GM12891 (cell line): ENCODE data around the gene MYO6.

Experiments
- DNase-seq: peaks from one replicate; pipeline ENCODE4 v3.0.0; 2011; ENCODE audit warnings: low spot score; ENCODE audit not compliant: insufficient read length
- FAIRE-seq: peaks from 2 replicates; lab custom pipeline; 2011; peaks lifted over from hg19 to GRCh38; lab: Jason Lieb, UNC
- PAX5 ChIP-seq: IDR thresholded peaks from 2 replicates; pipeline ENCODE4 v1.6.1; 2011; ENCODE audit warnings: low read length, moderate library complexity, mild to moderate bottlenecking; ENCODE audit not compliant: insufficient read depth, severe bottlenecking
- POLR2A ChIP-seq: IDR thresholded peaks from 2 replicates; pipeline ENCODE4 v1.6.1; 2011; ENCODE audit warnings: low read depth, low read length, control low read depth
- POLR2AphosphoS5 ChIP-seq: IDR thresholded peaks from 2 replicates; pipeline ENCODE4 v1.6.1; 2011; ENCODE audit warnings: low read depth, low read length, control low read depth
- POU2F2 ChIP-seq: IDR thresholded peaks from 2 replicates; pipeline ENCODE4 v1.6.1; 2011; ENCODE audit warnings: low read depth, mild to moderate bottlenecking, control low read depth, low read length, moderate library complexity
- SPI1 ChIP-seq: IDR thresholded peaks from 2 replicates; pipeline ENCODE4 v1.6.1; 2011; ENCODE audit warnings: low read depth, low read length, control low read depth
- TAF1 ChIP-seq: IDR thresholded peaks from 2 replicates; pipeline ENCODE4 v1.6.1; 2011; ENCODE audit warnings: low read depth, low read length, control low read depth

The MYO6 gene

GRCh38 chr6:75947935-75948334, 198.9 kb downstream of the MYO6 start:
- TF ChIP-seq PAX5 (no peak), POLR2A (no peak), POU2F2 (no peak), TAF1 (no peak)
- FAIRE-seq (no peak), DNase-seq (no peak)

- TF ChIP-seq SPI1 (no peak), POLR2A (no peak), PAX5 (no peak)
- no peak for FAIRE-seq
- DNase-seq, result no peak
These were observed 203.1 kb downstream of the MYO6 start for GRCh38 chr6:75952128-75952527.

GRCh38 chr6:75963569-75963968, 214.5 kb downstream of the MYO6 start:
- TF ChIP-seq POLR2A (no peak), PAX5 (no peak), SPI1 (no peak), TAF1 (no peak), POU2F2 (no peak), POLR2AphosphoS5 (no peak)
- FAIRE-seq, result no peak
- no peak for DNase-seq

GRCh38 chr6:75968143-75968542, 219.1 kb downstream of the MYO6 start:
- DNase-seq (no peak), FAIRE-seq (no peak)
- TF ChIP-seq POLR2AphosphoS5 (no peak), SPI1 (no peak), POLR2A (no peak), PAX5 (no peak), POU2F2 (no peak), TAF1 (no peak)
